Ishikawa (cell line): ENCODE data around the gene BAZ1A.

Experiments used
- CEBPB ChIP-seq: IDR thresholded peaks from 2 replicates; pipeline ENCODE4 v1.6.1; 2012
- CREB1 ChIP-seq: IDR thresholded peaks from 2 replicates; pipeline ENCODE4 v1.6.1; 2012; ENCODE audit warnings: low read depth
- EGR1 ChIP-seq: IDR thresholded peaks from 2 replicates; pipeline ENCODE4 v1.6.1; 2012
- EP300 ChIP-seq: IDR thresholded peaks from 2 replicates; pipeline ENCODE4 v1.6.1; 2012; ENCODE audit warnings: borderline replicate concordance
- FOXM1 ChIP-seq: IDR thresholded peaks from 2 replicates; pipeline ENCODE4 v1.6.1; 2012; ENCODE audit warnings: low read depth, borderline replicate concordance
- RAD21 ChIP-seq: IDR thresholded peaks from 2 replicates; pipeline ENCODE4 v1.6.1; 2012; ENCODE audit warnings: low read depth
- TAF1 ChIP-seq: IDR thresholded peaks from 2 replicates; pipeline ENCODE4 v1.6.1; 2012; ENCODE audit warnings: low read depth, mild to moderate bottlenecking
- TCF12 ChIP-seq: IDR thresholded peaks from 2 replicates; pipeline ENCODE4 v1.6.1; 2012; ENCODE audit warnings: low read depth
- TEAD4 ChIP-seq: IDR thresholded peaks from 2 replicates; pipeline ENCODE4 v1.6.1; 2012
- YY1 ChIP-seq: IDR thresholded peaks from 2 replicates; pipeline ENCODE4 v1.6.1; 2012; ENCODE audit warnings: low read depth
- ZBTB7A ChIP-seq: IDR thresholded peaks from 2 replicates; pipeline ENCODE4 v1.6.1; 2012; ENCODE audit warnings: low read depth
- TF ChIP-seq, protein P1 (sequence below): IDR thresholded peaks from 2 replicates; pipeline ENCODE4 v1.6.1; 2012
- TF ChIP-seq, protein P2 (sequence below): IDR thresholded peaks from 2 replicates; pipeline ENCODE4 v1.6.1; 2012; ENCODE audit warnings: low read depth, mild to moderate bottlenecking
- TF ChIP-seq, protein P3 (sequence below): IDR thresholded peaks from 2 replicates; pipeline ENCODE4 v1.6.1; 2012

DNA sequence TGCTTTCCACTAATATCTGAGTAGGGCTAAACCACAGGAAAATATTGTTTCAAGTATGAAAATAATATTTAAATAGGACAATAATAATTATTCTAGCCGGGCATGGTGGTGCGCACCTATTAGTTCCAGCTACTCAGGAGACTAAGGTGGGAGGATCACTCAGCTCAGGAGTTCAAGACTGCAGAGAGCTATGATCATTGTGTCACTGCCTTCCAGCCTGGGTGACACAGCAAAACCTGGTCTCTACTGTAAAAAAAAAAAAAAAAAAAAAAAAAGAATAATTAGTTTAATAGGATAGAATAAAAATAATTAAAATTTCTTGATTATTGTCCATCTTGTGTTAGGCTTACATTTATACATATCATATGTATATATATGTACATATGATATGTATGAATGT, 38.5 kb upstream of the BAZ1A start:
- TF ChIP-seq EGR1: no peak
- no peak for TF ChIP-seq TAF1
- no peak for TF ChIP-seq TCF12
- TF ChIP-seq CEBPB: no peak
- no peak for TF ChIP-seq YY1
- no peak for TF ChIP-seq TEAD4
- no peak for TF ChIP-seq ZBTB7A
- TF ChIP-seq, protein P1, sequence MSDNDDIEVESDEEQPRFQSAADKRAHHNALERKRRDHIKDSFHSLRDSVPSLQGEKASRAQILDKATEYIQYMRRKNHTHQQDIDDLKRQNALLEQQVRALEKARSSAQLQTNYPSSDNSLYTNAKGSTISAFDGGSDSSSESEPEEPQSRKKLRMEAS: no peak
- TF ChIP-seq RAD21: no peak
- no peak for TF ChIP-seq FOXM1
- TF ChIP-seq CREB1: no peak
- TF ChIP-seq, protein P2, sequence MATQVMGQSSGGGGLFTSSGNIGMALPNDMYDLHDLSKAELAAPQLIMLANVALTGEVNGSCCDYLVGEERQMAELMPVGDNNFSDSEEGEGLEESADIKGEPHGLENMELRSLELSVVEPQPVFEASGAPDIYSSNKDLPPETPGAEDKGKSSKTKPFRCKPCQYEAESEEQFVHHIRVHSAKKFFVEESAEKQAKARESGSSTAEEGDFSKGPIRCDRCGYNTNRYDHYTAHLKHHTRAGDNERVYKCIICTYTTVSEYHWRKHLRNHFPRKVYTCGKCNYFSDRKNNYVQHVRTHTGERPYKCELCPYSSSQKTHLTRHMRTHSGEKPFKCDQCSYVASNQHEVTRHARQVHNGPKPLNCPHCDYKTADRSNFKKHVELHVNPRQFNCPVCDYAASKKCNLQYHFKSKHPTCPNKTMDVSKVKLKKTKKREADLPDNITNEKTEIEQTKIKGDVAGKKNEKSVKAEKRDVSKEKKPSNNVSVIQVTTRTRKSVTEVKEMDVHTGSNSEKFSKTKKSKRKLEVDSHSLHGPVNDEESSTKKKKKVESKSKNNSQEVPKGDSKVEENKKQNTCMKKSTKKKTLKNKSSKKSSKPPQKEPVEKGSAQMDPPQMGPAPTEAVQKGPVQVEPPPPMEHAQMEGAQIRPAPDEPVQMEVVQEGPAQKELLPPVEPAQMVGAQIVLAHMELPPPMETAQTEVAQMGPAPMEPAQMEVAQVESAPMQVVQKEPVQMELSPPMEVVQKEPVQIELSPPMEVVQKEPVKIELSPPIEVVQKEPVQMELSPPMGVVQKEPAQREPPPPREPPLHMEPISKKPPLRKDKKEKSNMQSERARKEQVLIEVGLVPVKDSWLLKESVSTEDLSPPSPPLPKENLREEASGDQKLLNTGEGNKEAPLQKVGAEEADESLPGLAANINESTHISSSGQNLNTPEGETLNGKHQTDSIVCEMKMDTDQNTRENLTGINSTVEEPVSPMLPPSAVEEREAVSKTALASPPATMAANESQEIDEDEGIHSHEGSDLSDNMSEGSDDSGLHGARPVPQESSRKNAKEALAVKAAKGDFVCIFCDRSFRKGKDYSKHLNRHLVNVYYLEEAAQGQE: no peak
- no peak for TF ChIP-seq EP300
- TF ChIP-seq, protein P3, sequence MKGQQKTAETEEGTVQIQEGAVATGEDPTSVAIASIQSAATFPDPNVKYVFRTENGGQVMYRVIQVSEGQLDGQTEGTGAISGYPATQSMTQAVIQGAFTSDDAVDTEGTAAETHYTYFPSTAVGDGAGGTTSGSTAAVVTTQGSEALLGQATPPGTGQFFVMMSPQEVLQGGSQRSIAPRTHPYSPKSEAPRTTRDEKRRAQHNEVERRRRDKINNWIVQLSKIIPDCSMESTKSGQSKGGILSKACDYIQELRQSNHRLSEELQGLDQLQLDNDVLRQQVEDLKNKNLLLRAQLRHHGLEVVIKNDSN: no peak
